Brain microvascular endothelial cell (primary cell): ENCODE results near the gene CHST11.

Experiments used
- DNase-seq: peaks from one replicate; pipeline ENCODE4 v3.0.0-alpha.2; 2020
- H3K27ac ChIP-seq: fragments of 250-450 bp; sonication (Bioruptor Pico); 2 replicates; pipeline ENCODE4 v1.5.1; 2020; ENCODE audit warnings: mild to moderate bottlenecking, moderate library complexity
- H3K27me3 ChIP-seq: fragments of 250-450 bp; sonication (Bioruptor Pico); replicated peaks from 2 replicates; pipeline ENCODE4 v1.5.1; 2020; ENCODE audit warnings: mild to moderate bottlenecking
- H3K36me3 ChIP-seq: fragments of 250-450 bp; sonication (Bioruptor Pico); replicated peaks from 2 replicates; pipeline ENCODE4 v1.5.1; 2020; ENCODE audit warnings: mild to moderate bottlenecking
- H3K4me3 ChIP-seq: 2 replicates; pipeline ENCODE4 v1.5.1; 2011; ENCODE audit warnings: low read depth, mild to moderate bottlenecking, control low read depth, low read length, moderate library complexity
- CTCF ChIP-seq: IDR thresholded peaks from 2 replicates; pipeline ENCODE4 v1.5.1; 2011; ENCODE audit warnings: low read depth, mild to moderate bottlenecking, moderate library complexity, low read length, control low read depth, inconsistent platforms; ENCODE audit errors: missing control alignments
- in situ Hi-C: cut with HindIII; loops from 2 replicates; pipeline ENCODE4 v1.10.0; 2017; ENCODE audit warnings: low sequenced_read_pairs, low pct_ligation_motif_present

Gene CHST11

GRCh38 chr12:104439137-104439536, 17.6 kb upstream of the CHST11 start:
- no peak overlapping the region for H3K4me3 ChIP-seq
- no peaks in the 10 kb centered on the region for H3K27me3 ChIP-seq
- no peak for DNase-seq
- no peak overlapping the region for H3K27ac ChIP-seq
- in situ Hi-C loops: no loop called here
- H3K36me3 ChIP-seq: no peaks in the 10 kb centered on the region
- TF ChIP-seq CTCF: no peak

GRCh38 chr12:104443008-104443407, 13.7 kb upstream of the CHST11 start:
- Histone ChIP-seq H3K36me3 (no peaks in the 10 kb centered on the region), H3K4me3 (no peak overlapping the region), H3K27ac (no peak overlapping the region), H3K27me3 (no peaks in the 10 kb centered on the region)
- no peak for TF ChIP-seq CTCF
- no peak for DNase-seq
- in situ Hi-C loops: no loop called here

- in situ Hi-C loops: no loop called here
- no peak for TF ChIP-seq CTCF
- DNase-seq: no peak
- H3K4me3 ChIP-seq: no peak overlapping the region
- no peaks in the 10 kb centered on the region for H3K36me3 ChIP-seq
- no peak overlapping the region for H3K27ac ChIP-seq
- H3K27me3 ChIP-seq: no peaks in the 10 kb centered on the region
Measured at GRCh38 chr12:104446646-104447421, 9.9 kb upstream of the CHST11 start.

- Histone ChIP-seq H3K27ac (no peak overlapping the region), H3K36me3 (no peaks in the 10 kb centered on the region), H3K4me3 (no peak overlapping the region), H3K27me3 (no peaks in the 10 kb centered on the region)
- no peak for TF ChIP-seq CTCF
- in situ Hi-C loops: no loop called here
- DNase-seq: no peak
Measured at GRCh38 chr12:104448031-104448430, 8.7 kb upstream of the CHST11 start.

GRCh38 chr12:104448451-104448850, 8.3 kb upstream of the CHST11 start:
- no peak overlapping the region for H3K4me3 ChIP-seq
- no peak for TF ChIP-seq CTCF
- H3K27ac ChIP-seq: no peak overlapping the region
- H3K36me3 ChIP-seq: no peaks in the 10 kb centered on the region
- in situ Hi-C loops: no loop called here
- H3K27me3 ChIP-seq: no peaks in the 10 kb centered on the region
- DNase-seq: no peak

GRCh38 chr12:104450700-104451099, 6.0 kb upstream of the CHST11 start:
- Histone ChIP-seq H3K27me3 (no peaks in the 10 kb centered on the region), H3K36me3 (no peaks in the 10 kb centered on the region), H3K27ac (no peak overlapping the region), H3K4me3 (no peak overlapping the region)
- DNase-seq: no peak
- in situ Hi-C loops: no loop called here
- no peak for TF ChIP-seq CTCF
